PC-3 (cell line): Measurements from ENCODE around the gene LCP1. TPM values are rescaled to one million over a fixed set of nuclear protein-coding genes. Genes with fewer than 3 reads are reported as not detected.

Experiments
- ATAC-seq: fragments of 200-7000 bp; cut with Tn5 transposase; 2 replicates; pipeline ENCODE4 v1.9.1; 2020; ENCODE audit warnings: mild to moderate bottlenecking, moderate library complexity
- BruUV-seq: library from RNA; stranded (reverse); fragments of 400-500 nt; replicated peaks from 2 replicates; lab custom pipeline; 2021; lab: Mats Ljungman, UMichigan
- CTCF ChIA-PET: fragments of 300-600 bp; sonication (Branson Sonifier 250); formaldehyde crosslinking; loops from one replicate; lab custom pipeline; 2022; ENCODE audit warnings: antibody characterized with exemption; lab: Charles Lee
- POLR2A ChIA-PET: fragments of 300-600 bp; sonication (Branson Sonifier 250); formaldehyde crosslinking; loops from one replicate; lab custom pipeline; 2022; ENCODE audit warnings: antibody characterized with exemption; ENCODE audit not compliant: unreplicated experiment; lab: Charles Lee
- DNase-seq: peaks from one replicate; pipeline ENCODE4 v3.0.0-alpha.2; 2015
- H2AFZ ChIP-seq: fragments of 300-600 bp; sonication (generic); 2 replicates; pipeline ENCODE4 v1.6.0; 2016; ENCODE audit warnings: antibody characterized with exemption, low read length
- H3F3A ChIP-seq: fragments of 300-600 bp; sonication (generic); one replicate; pipeline ENCODE4 v1.6.0; 2017; ENCODE audit warnings: antibody characterized with exemption, low read length, control low read depth, mild to moderate bottlenecking; ENCODE audit not compliant: unreplicated experiment
- H3K27ac ChIP-seq: fragments of 300-600 bp; sonication (generic); 2 replicates; pipeline ENCODE4 v1.5.1; 2016; ENCODE audit warnings: mild to moderate bottlenecking, low read length
- H3K27me3 ChIP-seq: fragments of 300-600 bp; sonication (generic); 2 replicates; pipeline ENCODE4 v1.6.1; 2016; ENCODE audit warnings: low read length, mixed read lengths
- H3K36me3 ChIP-seq: fragments of 300-600 bp; sonication (generic); 2 replicates; pipeline ENCODE4 v1.6.1; 2016; ENCODE audit warnings: low read depth, mixed run types, low read length, mixed read lengths
- H3K4me1 ChIP-seq: fragments of 300-600 bp; sonication (generic); 2 replicates; pipeline ENCODE4 v1.5.1; 2016; ENCODE audit warnings: low read length; ENCODE audit not compliant: insufficient read depth
- H3K4me2 ChIP-seq: fragments of 300-600 bp; sonication (generic); 2 replicates; pipeline ENCODE4 v1.6.0; 2016; ENCODE audit warnings: low read length
- H3K4me3 ChIP-seq: fragments of 300-600 bp; sonication (generic); 2 replicates; pipeline ENCODE4 v1.5.1; 2016; ENCODE audit warnings: mild to moderate bottlenecking, low read length, mixed read lengths
- H3K79me2 ChIP-seq: fragments of 300-600 bp; sonication (generic); 2 replicates; pipeline ENCODE4 v1.6.1; 2017; ENCODE audit warnings: low read length, mixed read lengths
- H3K9ac ChIP-seq: fragments of 300-600 bp; sonication (generic); 2 replicates; pipeline ENCODE4 v1.6.0; 2016; ENCODE audit warnings: mild to moderate bottlenecking, low read length
- H3K9me2 ChIP-seq: fragments of 300-600 bp; sonication (generic); replicated peaks from 2 replicates; pipeline ENCODE4 v1.6.1; 2016; ENCODE audit warnings: mixed run types, low read length, mixed read lengths
- H3K9me3 ChIP-seq: fragments of 300-600 bp; sonication (generic); 2 replicates; pipeline ENCODE4 v1.6.1; 2016; ENCODE audit warnings: low read length, mixed read lengths
- H4K20me1 ChIP-seq: fragments of 300-600 bp; sonication (generic); 2 replicates; pipeline ENCODE4 v1.6.1; 2016; ENCODE audit warnings: low read length, mixed read lengths
- EZH2 ChIP-seq: fragments of 300-600 bp; sonication (generic); IDR thresholded peaks from one replicate; pipeline ENCODE4 v1.6.1; 2017; ENCODE audit warnings: antibody characterized with exemption, mild to moderate bottlenecking, low read length; ENCODE audit not compliant: unreplicated experiment
- EZH2phosphoT487 ChIP-seq: fragments of 300-600 bp; sonication (generic); IDR thresholded peaks from 2 replicates; pipeline ENCODE4 v1.6.1; 2018; ENCODE audit warnings: mild to moderate bottlenecking, antibody characterized with exemption, low read length, borderline replicate concordance
- intact Hi-C: fragments of 100-400 bp; cut with micrococcal nuclease; formaldehyde crosslinking; loops from 2 replicates; pipeline ENCODE4 v1.9.0; 2023
- total RNA-seq: library from RNA; depleted of rRNA; stranded (reverse); fragments of >200 nt; gene quantifications from 2 replicates; pipeline ENCODE4 v1.2.3, GENCODE V29; 2014
- TF ChIP-seq, protein P1 (sequence below): fragments of 300-600 bp; sonication (generic); conservative IDR thresholded peaks from 2 replicates; pipeline ENCODE4 v1.5.1; 2017; ENCODE audit warnings: antibody characterized with exemption, low read depth, mild to moderate bottlenecking, low read length

Gene LCP1
- total RNA-seq, 1 experiment from 2014 or later: 143 TPM

DNA sequence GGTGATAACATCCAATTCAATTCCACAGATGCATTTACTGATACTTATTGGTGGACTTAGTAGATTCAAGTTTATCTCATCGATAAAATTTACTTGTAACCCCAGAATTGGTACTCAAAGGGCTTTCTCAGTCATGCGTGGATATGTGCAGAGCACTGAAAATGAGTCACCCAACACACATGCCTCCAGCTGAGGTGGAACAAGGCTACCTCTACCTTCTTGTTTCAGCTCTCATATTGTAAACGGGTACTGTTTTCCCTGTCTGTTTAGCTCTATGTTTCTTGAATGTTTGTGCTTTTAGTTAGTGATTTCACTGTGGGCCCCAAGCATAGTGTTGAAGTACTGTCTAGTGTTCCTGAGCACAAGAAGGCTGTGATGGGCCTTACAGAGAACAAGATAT is 31.3 kb upstream of the LCP1 start:
- ATAC-seq (no peak), DNase-seq (peak; percentile 18)
- TF ChIP-seq EZH2phosphoT487 (no peak), EZH2 (no peak)
- TF ChIP-seq, protein P1, sequence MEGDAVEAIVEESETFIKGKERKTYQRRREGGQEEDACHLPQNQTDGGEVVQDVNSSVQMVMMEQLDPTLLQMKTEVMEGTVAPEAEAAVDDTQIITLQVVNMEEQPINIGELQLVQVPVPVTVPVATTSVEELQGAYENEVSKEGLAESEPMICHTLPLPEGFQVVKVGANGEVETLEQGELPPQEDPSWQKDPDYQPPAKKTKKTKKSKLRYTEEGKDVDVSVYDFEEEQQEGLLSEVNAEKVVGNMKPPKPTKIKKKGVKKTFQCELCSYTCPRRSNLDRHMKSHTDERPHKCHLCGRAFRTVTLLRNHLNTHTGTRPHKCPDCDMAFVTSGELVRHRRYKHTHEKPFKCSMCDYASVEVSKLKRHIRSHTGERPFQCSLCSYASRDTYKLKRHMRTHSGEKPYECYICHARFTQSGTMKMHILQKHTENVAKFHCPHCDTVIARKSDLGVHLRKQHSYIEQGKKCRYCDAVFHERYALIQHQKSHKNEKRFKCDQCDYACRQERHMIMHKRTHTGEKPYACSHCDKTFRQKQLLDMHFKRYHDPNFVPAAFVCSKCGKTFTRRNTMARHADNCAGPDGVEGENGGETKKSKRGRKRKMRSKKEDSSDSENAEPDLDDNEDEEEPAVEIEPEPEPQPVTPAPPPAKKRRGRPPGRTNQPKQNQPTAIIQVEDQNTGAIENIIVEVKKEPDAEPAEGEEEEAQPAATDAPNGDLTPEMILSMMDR: no peak
- H3K9ac ChIP-seq: no peak overlapping the region
- H3K4me2 ChIP-seq: peak overlapping the region; percentile 33; the same call in 1 of the 2 replicates
- H3K9me2 ChIP-seq: no peaks in the 10 kb centered on the region
- no peak overlapping the region for H3K27ac ChIP-seq
- ChIA-PET CTCF (no interaction called here), POLR2A (no interaction called here)
- no peak overlapping the region for H3K4me3 ChIP-seq
- no peak overlapping the region for H2AFZ ChIP-seq
- peaks cover 7% of the 10 kb centered on the region; the same call in 1 of the 2 replicates for H3K79me2 ChIP-seq
- no peaks in the 10 kb centered on the region for H4K20me1 ChIP-seq
- BruUV-seq: no TSS peak
- H3K4me1 ChIP-seq: peaks cover 24% of the 10 kb centered on the region
- no peaks in the 10 kb centered on the region for H3F3A ChIP-seq
- intact Hi-C loops: loop anchor here (5.0 kb wide), 1 partner anchor 74 kb away; no protein-coding TSS in a partner anchor
- H3K27me3 ChIP-seq: no peaks in the 10 kb centered on the region
- H3K36me3 ChIP-seq: no peaks in the 10 kb centered on the region
- no peaks in the 10 kb centered on the region for H3K9me3 ChIP-seq

DNA sequence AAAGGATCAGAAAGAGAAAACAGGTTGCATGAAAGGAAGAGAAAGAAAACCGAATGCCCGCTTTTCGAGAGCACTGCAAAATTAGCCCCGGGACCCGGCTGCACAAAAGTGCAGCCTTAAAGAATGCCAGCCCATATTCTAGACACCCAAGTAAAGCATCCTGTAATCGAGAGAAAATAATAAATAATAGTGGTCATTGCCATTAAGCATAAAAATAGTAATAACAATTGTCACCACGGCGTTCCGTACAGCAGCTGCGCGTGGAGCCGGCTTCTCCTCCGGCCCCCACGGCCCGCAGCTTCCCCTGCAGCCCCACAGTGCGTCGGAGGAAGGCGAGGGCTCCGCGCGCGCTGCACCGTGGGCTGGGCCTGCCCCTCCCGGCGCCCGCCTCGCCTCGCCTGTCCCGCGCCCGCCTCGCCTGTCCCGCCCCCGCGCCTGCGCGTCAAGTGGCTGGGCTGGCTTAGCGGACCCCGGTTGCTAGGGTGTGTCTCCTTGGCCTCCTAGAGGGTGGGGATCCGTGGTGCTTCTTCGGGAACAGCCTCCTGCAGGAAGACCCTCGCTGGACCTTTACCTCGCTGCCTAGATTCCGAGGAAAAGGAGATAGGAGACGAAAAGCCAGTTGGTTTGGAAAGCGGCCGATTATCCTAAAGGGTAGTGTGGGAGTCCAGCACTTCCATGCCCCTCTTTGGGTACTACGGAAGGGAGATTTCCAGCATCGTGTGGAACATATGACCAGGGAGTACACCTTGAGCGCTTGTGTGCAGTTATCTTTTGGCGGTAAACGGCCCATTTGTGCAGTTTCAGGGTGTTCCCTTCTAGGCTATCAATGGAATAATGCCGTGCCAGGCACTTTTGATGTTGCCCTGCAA is 29.7 kb upstream of the LCP1 start, which contains the start of gene LRRC63:
LRRC63 (plus strand) TSS at position 446 of the 869 bp plus-strand sequence. CDS start 1,107 bp downstream, outside the sequence.
- H2AFZ ChIP-seq: peak within 1 kb of the TSS; percentile 97
- intact Hi-C loops: loop anchor here (5.0 kb wide), 1 partner anchor 76 kb away; no protein-coding TSS in a partner anchor
- peaks cover 7% of the 10 kb centered on the region; the same call in 1 of the 2 replicates for H3K79me2 ChIP-seq
- POLR2A ChIA-PET: no interaction called here
- H3F3A ChIP-seq: no peaks in the 10 kb centered on the region
- peak within 1 kb of the TSS; percentile 65 for H3K9ac ChIP-seq
- BruUV-seq: no TSS peak
- no peaks in the 10 kb centered on the region for H3K9me3 ChIP-seq
- peak within 1 kb of the TSS; percentile 100 for H3K4me2 ChIP-seq
- no peaks in the 10 kb centered on the region for H3K27me3 ChIP-seq
- DNase-seq (peak; percentile 61), ATAC-seq (peak; percentile 92)
- 0 out of 2 replicates have a peak within 1 kb of the TSS, but pooled peaks have one; percentile 8 for H3K27ac ChIP-seq
- H3K4me3 ChIP-seq: peak within 1 kb of the TSS; percentile 89
- no peaks in the 10 kb centered on the region for H4K20me1 ChIP-seq
- CTCF ChIA-PET: no interaction called here
- H3K36me3 ChIP-seq: no peaks in the 10 kb centered on the region
- TF ChIP-seq, protein P1: no peak
- H3K9me2 ChIP-seq: no peaks in the 10 kb centered on the region
- peaks cover 24% of the 10 kb centered on the region for H3K4me1 ChIP-seq

DNA sequence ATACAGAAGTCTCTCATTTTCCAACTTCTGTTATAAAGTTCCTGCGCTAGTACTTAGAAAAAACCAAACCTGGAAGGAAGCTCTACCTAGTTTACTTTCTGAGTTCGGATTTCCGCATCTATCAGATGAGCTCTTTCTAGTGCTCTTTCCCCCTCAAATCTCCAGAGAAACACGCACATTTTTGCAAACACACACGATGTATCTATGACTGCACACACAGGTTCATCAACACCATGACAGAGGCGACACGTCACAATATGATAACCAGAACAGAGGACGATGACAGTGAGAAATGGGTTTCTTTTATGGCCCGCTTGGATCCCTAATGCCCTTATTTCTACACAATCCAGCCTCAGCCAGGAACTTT is 29.1 kb upstream of the LCP1 start:
- H4K20me1 ChIP-seq: no peaks in the 10 kb centered on the region
- BruUV-seq: TSS peak; percentile 41
- ATAC-seq (peak; percentile 35), DNase-seq (peak; percentile 8)
- ChIA-PET POLR2A (no interaction called here), CTCF (no interaction called here)
- H3K79me2 ChIP-seq: peaks cover 7% of the 10 kb centered on the region; the same call in 1 of the 2 replicates
- H3K36me3 ChIP-seq: no peaks in the 10 kb centered on the region
- H3F3A ChIP-seq: no peaks in the 10 kb centered on the region
- TF ChIP-seq, protein P1: no peak
- no peak for TF ChIP-seq EZH2phosphoT487
- no peak for TF ChIP-seq EZH2
- no peaks in the 10 kb centered on the region for H3K9me2 ChIP-seq
- peaks cover 28% of the 10 kb centered on the region for H3K4me1 ChIP-seq
- peak overlapping the region; percentile 89 for H3K4me3 ChIP-seq
- no peaks in the 10 kb centered on the region for H3K9me3 ChIP-seq
- H3K27me3 ChIP-seq: no peaks in the 10 kb centered on the region
- intact Hi-C loops: loop anchor here (5.0 kb wide), 1 partner anchor 76 kb away; no protein-coding TSS in a partner anchor
- no peak overlapping the region for H3K27ac ChIP-seq
- peak overlapping the region; percentile 100 for H3K4me2 ChIP-seq
- peak overlapping the region; percentile 97 for H2AFZ ChIP-seq
- H3K9ac ChIP-seq: peak overlapping the region; percentile 65
